NCI-H1092 treated with DMSO at 0.1 percent for 48 hours (cell line): ENCODE results near the gene FOXO6.

Source experiments
- DNase-seq: peaks from one replicate; lab custom pipeline; 2025; lab: John Stamatoyannopoulos, UW

FOXO6 gene

GRCh38 chr1:41353744-41354143, 7.5 kb upstream of the FOXO6 start:
- DNase-seq, result no peak

- no peak for DNase-seq
Measured at GRCh38 chr1:41354956-41355355, 6.3 kb upstream of the FOXO6 start.

GRCh38 chr1:41355356-41355755, 5.9 kb upstream of the FOXO6 start:
- no peak for DNase-seq

GRCh38 chr1:41355761-41356160, 5.5 kb upstream of the FOXO6 start:
- no peak for DNase-seq

- no peak for DNase-seq
Measured at GRCh38 chr1:41356752-41357151, 4.5 kb upstream of the FOXO6 start.

GRCh38 chr1:41357451-41358101, 3.7 kb upstream of the FOXO6 start:
- no peak for DNase-seq

- DNase-seq, result peak; percentile 13
Measured at GRCh38 chr1:41358131-41359021, 2.9 kb upstream of the FOXO6 start.

- DNase-seq, result no peak
Measured at GRCh38 chr1:41359211-41360073, 1.8 kb upstream of the FOXO6 start.

GRCh38 chr1:41360074-41360785, 1.0 kb upstream of the FOXO6 start:
- no peak for DNase-seq

GRCh38 chr1:41361495-41362356, 492 bp downstream of the FOXO6 start:
- DNase-seq, result peak; percentile 70

GRCh38 chr1:41362357-41362721, 1.1 kb downstream of the FOXO6 start:
- no peak for DNase-seq

GRCh38 chr1:41362749-41363590, 1.7 kb downstream of the FOXO6 start:
- no peak for DNase-seq

GRCh38 chr1:41363591-41364320, 2.5 kb downstream of the FOXO6 start:
- no peak for DNase-seq

- DNase-seq, result peak; percentile 17
Measured at GRCh38 chr1:41364442-41365319, 3.4 kb downstream of the FOXO6 start.

- DNase-seq, result no peak
Measured at GRCh38 chr1:41365320-41365633, 4.0 kb downstream of the FOXO6 start.

- peak; percentile 82 for DNase-seq
Measured at GRCh38 chr1:41365772-41366454, 4.7 kb downstream of the FOXO6 start.

GRCh38 chr1:41366455-41367287, 5.4 kb downstream of the FOXO6 start:
- DNase-seq, result peak; percentile 76
